Parathyroid adenoma (tissue), 2 donors: ENCODE data around the gene PPOX.

Experiments used
- H2AFZ ChIP-seq: fragments of 300-600 bp; sonication (generic); one replicate; pipeline ENCODE4 v1.7.0; 2017; ENCODE audit warnings: antibody characterized with exemption, mild to moderate bottlenecking
- H3K27ac ChIP-seq: fragments of 300-600 bp; sonication (generic); one replicate; pipeline ENCODE4 v1.7.0; 2017
- H3K27me3 ChIP-seq: fragments of 300-600 bp; sonication (generic); one replicate; pipeline ENCODE4 v1.7.0; 2017; ENCODE audit warnings: low read length; ENCODE audit not compliant: control insufficient read depth, insufficient read depth
- H3K36me3 ChIP-seq: fragments of 300-600 bp; sonication (generic); one replicate; pipeline ENCODE4 v1.7.0; 2017; ENCODE audit warnings: low read length; ENCODE audit not compliant: control insufficient read depth, insufficient read depth
- H3K4me1 ChIP-seq: fragments of 300-600 bp; sonication (generic); one replicate; pipeline ENCODE4 v1.7.0; 2017; ENCODE audit warnings: control low read depth
- H3K4me2 ChIP-seq: fragments of 300-600 bp; sonication (generic); one replicate; pipeline ENCODE4 v1.7.0; 2017; ENCODE audit warnings: low read length
- H3K4me3 ChIP-seq: fragments of 300-600 bp; sonication (generic); one replicate; pipeline ENCODE4 v1.7.0; 2017; ENCODE audit warnings: low read depth, low read length
- H3K79me2 ChIP-seq: fragments of 300-600 bp; sonication (generic); one replicate; pipeline ENCODE4 v1.7.0; 2017; ENCODE audit warnings: control low read depth
- H3K9ac ChIP-seq: fragments of 300-600 bp; sonication (generic); one replicate; pipeline ENCODE4 v1.7.0; 2017; ENCODE audit warnings: mild to moderate bottlenecking
- H3K9me3 ChIP-seq: fragments of 300-600 bp; sonication (generic); one replicate; pipeline ENCODE4 v1.7.0; 2017; ENCODE audit warnings: low read length; ENCODE audit not compliant: control insufficient read depth
- TF ChIP-seq, protein P1 (sequence below): fragments of 300-600 bp; sonication (generic); IDR thresholded peaks from one replicate; pipeline ENCODE4 v1.7.0; 2017; ENCODE audit warnings: antibody characterized with exemption, mild to moderate bottlenecking
- donor health status: primary hyperparathyroidism.

Gene PPOX

DNA sequence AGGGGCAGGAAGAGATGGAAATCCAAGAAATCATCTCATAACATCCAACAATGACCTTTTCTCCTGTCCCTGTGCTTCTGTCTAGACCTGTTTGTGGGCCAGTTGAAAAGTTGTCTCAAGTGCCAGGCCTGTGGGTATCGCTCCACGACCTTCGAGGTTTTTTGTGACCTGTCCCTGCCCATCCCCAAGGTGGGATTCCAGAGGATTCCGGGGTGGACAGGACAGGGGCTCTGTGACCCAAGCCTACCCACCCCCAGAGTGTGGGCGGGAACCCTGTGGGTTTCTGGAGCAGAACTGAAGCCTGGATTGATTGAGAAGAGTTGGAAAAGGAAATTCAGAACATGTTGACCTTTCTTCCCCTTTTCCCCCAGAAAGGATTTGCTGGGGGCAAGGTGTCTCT lies 2.4 kb upstream of the PPOX start:
- H3K27me3 ChIP-seq: no peaks in the 10 kb centered on the region

DNA sequence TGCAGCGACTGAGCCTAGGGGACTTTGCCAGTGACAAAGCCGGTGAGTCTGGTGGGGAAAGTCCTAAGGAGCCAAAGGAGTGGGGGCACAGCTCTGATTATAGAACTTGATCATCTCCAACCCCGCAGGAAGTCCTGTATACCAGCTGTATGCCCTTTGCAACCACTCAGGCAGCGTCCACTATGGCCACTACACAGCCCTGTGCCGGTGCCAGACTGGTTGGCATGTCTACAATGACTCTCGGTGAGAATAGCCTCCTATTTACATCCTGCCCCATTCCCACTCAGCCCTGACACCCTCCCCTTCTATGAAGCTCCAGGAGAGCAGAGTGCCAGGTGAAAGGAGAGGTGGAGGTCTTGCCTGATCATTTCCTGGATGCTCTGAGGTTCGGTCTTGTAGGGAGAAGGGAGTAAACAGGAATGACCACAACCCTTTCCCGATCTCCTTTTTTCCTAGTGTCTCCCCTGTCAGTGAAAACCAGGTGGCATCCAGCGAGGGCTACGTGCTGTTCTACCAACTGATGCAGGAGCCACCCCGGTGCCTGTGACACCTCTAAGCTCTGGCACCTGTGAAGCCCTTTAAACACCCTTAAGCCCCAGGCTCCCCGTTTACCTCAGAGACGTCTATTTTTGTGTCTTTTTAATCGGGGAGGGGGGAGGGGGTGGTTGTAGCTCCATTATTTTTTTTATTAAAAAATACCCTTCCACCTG lies 1.2 kb upstream of the PPOX start:
- H3K36me3 ChIP-seq: no peaks in the 10 kb centered on the region
- no peak overlapping the region for H3K9ac ChIP-seq
- H3K9me3 ChIP-seq: no peaks in the 10 kb centered on the region
- H3K4me1 ChIP-seq: no peaks in the 10 kb centered on the region
- no peaks in the 10 kb centered on the region for H3K79me2 ChIP-seq
- H3K4me3 ChIP-seq: peak overlapping the region; percentile 89
- H3K4me2 ChIP-seq: peak overlapping the region; percentile 80
- TF ChIP-seq, protein P1, sequence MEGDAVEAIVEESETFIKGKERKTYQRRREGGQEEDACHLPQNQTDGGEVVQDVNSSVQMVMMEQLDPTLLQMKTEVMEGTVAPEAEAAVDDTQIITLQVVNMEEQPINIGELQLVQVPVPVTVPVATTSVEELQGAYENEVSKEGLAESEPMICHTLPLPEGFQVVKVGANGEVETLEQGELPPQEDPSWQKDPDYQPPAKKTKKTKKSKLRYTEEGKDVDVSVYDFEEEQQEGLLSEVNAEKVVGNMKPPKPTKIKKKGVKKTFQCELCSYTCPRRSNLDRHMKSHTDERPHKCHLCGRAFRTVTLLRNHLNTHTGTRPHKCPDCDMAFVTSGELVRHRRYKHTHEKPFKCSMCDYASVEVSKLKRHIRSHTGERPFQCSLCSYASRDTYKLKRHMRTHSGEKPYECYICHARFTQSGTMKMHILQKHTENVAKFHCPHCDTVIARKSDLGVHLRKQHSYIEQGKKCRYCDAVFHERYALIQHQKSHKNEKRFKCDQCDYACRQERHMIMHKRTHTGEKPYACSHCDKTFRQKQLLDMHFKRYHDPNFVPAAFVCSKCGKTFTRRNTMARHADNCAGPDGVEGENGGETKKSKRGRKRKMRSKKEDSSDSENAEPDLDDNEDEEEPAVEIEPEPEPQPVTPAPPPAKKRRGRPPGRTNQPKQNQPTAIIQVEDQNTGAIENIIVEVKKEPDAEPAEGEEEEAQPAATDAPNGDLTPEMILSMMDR: no peak
- H3K27ac ChIP-seq: peak overlapping the region; percentile 93
- no peaks in the 10 kb centered on the region for H3K27me3 ChIP-seq
- H2AFZ ChIP-seq: no peak overlapping the region

More for the DNA sequence above, 2.4 kb upstream of the PPOX start:
- no peak overlapping the region for H3K9ac ChIP-seq
- no peak overlapping the region for H3K27ac ChIP-seq
- TF ChIP-seq, protein P1: no peak
- peaks cover 4% of the 10 kb centered on the region for H3K79me2 ChIP-seq
- no peaks in the 10 kb centered on the region for H3K4me1 ChIP-seq
- H2AFZ ChIP-seq: no peak overlapping the region
- no peak overlapping the region for H3K4me3 ChIP-seq
- no peak overlapping the region for H3K4me2 ChIP-seq
- no peaks in the 10 kb centered on the region for H3K9me3 ChIP-seq
- no peaks in the 10 kb centered on the region for H3K36me3 ChIP-seq

DNA sequence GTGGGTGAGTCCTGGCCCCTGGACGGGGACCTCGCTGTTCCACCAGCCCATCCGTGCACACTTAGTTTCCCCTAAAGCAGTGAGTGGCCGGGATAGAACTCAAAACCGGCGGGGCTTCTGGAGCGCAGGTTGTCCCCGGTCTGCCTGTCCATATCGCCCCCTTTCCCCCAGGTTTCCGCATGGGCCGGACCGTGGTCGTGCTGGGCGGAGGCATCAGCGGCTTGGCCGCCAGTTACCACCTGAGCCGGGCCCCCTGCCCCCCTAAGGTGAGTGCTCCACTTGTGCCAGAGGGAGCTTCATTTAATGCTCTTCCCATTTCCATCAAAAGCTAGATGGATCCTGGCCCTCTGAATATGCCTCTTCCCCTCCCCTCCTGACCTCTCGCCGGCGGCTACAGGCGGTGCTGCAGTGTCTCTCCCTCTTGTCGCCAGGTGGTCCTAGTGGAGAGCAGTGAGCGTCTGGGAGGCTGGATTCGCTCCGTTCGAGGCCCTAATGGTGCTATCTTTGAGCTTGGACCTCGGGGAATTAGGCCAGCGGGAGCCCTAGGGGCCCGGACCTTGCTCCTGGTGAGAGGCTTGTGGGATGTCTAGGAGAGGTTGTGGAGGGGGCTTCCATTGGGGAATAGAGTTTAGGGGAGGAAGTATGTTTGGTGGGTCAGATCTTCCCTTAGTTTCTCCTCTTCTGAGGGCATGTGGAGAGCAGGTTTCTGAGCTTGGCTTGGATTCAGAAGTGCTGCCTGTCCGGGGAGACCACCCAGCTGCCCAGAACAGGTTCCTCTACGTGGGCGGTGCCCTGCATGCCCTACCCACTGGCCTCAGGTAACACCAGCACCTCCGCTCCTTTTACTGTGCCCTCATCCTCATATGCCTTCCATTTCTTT lies 683 bp downstream of the PPOX start:
- Histone ChIP-seq H3K9ac (no peak overlapping the region), H3K36me3 (no peaks in the 10 kb centered on the region), H3K79me2 (no peaks in the 10 kb centered on the region), H2AFZ (peak overlapping the region; percentile 77), H3K4me2 (peak overlapping the region; percentile 80), H3K9me3 (no peaks in the 10 kb centered on the region), H3K4me3 (peak overlapping the region; percentile 89), H3K27me3 (no peaks in the 10 kb centered on the region), H3K27ac (peak overlapping the region; percentile 93), H3K4me1 (no peaks in the 10 kb centered on the region)
- TF ChIP-seq, protein P1: no peak

DNA sequence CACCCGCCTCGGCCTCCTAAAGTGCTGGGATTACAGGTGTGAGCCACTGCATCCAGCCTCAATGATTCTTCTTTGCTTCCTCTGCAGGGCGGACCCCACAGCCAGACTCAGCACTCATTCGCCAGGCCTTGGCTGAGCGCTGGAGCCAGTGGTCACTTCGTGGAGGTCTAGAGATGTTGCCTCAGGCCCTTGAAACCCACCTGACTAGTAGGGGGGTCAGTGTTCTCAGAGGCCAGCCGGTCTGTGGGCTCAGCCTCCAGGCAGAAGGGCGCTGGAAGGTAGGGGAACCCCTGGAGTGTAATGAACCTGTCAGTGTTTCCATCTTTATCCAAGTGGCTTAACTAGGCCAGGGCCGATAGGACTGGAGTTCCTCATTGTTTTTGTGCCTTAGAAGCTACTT lies 2.7 kb downstream of the PPOX start:
- Histone ChIP-seq H3K9me3 (no peaks in the 10 kb centered on the region), H3K36me3 (no peaks in the 10 kb centered on the region), H3K4me1 (no peaks in the 10 kb centered on the region), H3K79me2 (no peaks in the 10 kb centered on the region), H3K9ac (no peak overlapping the region), H3K4me2 (no peak overlapping the region), H3K27ac (no peak overlapping the region), H3K4me3 (no peak overlapping the region), H3K27me3 (no peaks in the 10 kb centered on the region), H2AFZ (no peak overlapping the region)
- TF ChIP-seq, protein P1: no peak
